ENCODE results near the gene CCDC17. TPM values are rescaled to one million over a fixed set of nuclear protein-coding genes. Genes with fewer than 3 reads are reported as not detected.

The CCDC17 gene
- total RNA-seq, 1 experiment from 2014 or later: 1.9 TPM

DNA sequence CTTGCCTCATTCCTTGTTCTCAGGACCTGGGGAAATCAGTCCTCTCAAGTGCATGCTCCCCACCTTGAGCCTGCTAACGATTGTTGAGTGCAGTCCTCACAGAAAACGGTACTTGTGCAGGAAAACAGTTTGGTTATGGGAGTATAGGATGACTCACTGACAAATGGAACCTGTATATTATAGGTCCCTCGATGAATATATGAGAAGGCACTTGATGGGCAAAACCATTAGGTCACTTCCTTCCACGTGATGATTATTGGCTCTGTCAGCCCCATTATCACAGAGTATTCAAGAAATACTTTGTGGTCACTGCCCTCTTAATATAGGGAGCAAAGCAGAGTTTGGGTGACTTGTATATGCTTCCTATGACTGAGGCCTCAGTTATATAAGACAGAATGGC, 6.2 kb downstream of the CCDC17 start:
- no peak for DNase-seq
- Histone ChIP-seq H2AK5ac (ENCODE audit: insufficient read length, low read length) (no peak overlapping the region), H4K91ac (ENCODE audit: insufficient read length, low read depth, low read length) (no peak overlapping the region), H2AFZ (ENCODE audit: low read length) (no peak overlapping the region), H3K9me3 (ENCODE audit: control insufficient read depth, low read depth, low read length) (no peaks in the 10 kb centered on the region), H3K79me2 (ENCODE audit: insufficient read depth, low read length) (no peaks in the 10 kb centered on the region), H2BK12ac (ENCODE audit: insufficient read length, low read depth, low read length) (no peak overlapping the region), H3K27me3 (ENCODE audit: insufficient read depth, low read length) (no peaks in the 10 kb centered on the region), H3K56ac (ENCODE audit: insufficient read length, low read depth, low read length) (no peak overlapping the region), H2BK20ac (ENCODE audit: low read depth, low read length, poor library complexity, severe bottlenecking) (no peak overlapping the region), H3K4me2 (ENCODE audit: insufficient read depth, insufficient read length, low read length) (no peak overlapping the region), H3K23ac (ENCODE audit: insufficient read length, low read depth, low read length) (no peak overlapping the region), H3T11ph (ENCODE audit: low read length) (no peak overlapping the region), H3K4ac (ENCODE audit: low read depth, low read length) (no peak overlapping the region), H3K79me1 (ENCODE audit: insufficient read depth, low read depth, low read length, poor library complexity, severe bottlenecking) (no peaks in the 10 kb centered on the region), H3K18ac (ENCODE audit: insufficient read length, low read depth, low read length) (no peak overlapping the region), H4K8ac (replicated peaks; ENCODE audit: insufficient read length, low read depth, low read length) (no peak overlapping the region), H3K4me1 (ENCODE audit: insufficient read depth, low read length) (no peaks in the 10 kb centered on the region), H2BK120ac (ENCODE audit: low read depth, low read length, poor library complexity, severe bottlenecking) (no peak overlapping the region), H2BK5ac (ENCODE audit: insufficient read length, low read length) (no peak overlapping the region), H2BK15ac (ENCODE audit: low read depth, low read length) (no peak overlapping the region), H3K27ac (ENCODE audit: insufficient read length, low read depth, low read length) (no peak overlapping the region), H4K20me1 (ENCODE audit: control insufficient read depth, insufficient read depth, insufficient read length) (no peaks in the 10 kb centered on the region), H3K14ac (ENCODE audit: insufficient read depth, low read length) (no peak overlapping the region), H4K5ac (ENCODE audit: insufficient read length, low read depth, low read length) (no peak overlapping the region), H3K23me2 (ENCODE audit: insufficient read length, low read depth, low read length, poor library complexity, severe bottlenecking) (no peaks in the 10 kb centered on the region), H3K9ac (ENCODE audit: extremely low read depth, insufficient read length, low read length) (no peak overlapping the region)
- peak overlapping the region in 1 of 3 experiments; percentile 98; a peak in 1 of 7 replicates for H3K27ac Mint-ChIP-seq
- no peak overlapping the region for H3K4me3 Mint-ChIP-seq
- TF ChIP-seq, protein P1, sequence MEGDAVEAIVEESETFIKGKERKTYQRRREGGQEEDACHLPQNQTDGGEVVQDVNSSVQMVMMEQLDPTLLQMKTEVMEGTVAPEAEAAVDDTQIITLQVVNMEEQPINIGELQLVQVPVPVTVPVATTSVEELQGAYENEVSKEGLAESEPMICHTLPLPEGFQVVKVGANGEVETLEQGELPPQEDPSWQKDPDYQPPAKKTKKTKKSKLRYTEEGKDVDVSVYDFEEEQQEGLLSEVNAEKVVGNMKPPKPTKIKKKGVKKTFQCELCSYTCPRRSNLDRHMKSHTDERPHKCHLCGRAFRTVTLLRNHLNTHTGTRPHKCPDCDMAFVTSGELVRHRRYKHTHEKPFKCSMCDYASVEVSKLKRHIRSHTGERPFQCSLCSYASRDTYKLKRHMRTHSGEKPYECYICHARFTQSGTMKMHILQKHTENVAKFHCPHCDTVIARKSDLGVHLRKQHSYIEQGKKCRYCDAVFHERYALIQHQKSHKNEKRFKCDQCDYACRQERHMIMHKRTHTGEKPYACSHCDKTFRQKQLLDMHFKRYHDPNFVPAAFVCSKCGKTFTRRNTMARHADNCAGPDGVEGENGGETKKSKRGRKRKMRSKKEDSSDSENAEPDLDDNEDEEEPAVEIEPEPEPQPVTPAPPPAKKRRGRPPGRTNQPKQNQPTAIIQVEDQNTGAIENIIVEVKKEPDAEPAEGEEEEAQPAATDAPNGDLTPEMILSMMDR (conservative IDR thresholded peaks at IDR 0.05): no peak
- H3K36me3 Mint-ChIP-seq (ENCODE audit: insufficient read depth in 1 of 3, low read depth in 3 of 3): peaks cover 41 to 66% (median 61%) of the 10 kb centered on the region in 3 experiments
- H3K9me3 Mint-ChIP-seq: no peaks in the 10 kb centered on the region
- no peaks in the 10 kb centered on the region for H3K4me1 Mint-ChIP-seq
- WGBS (ENCODE audit: extremely low coverage, insufficient read length, low lambda C conversion rate): no CpG with 5 or more reads among the region's 4 CpGs
- H3K27me3 Mint-ChIP-seq (ENCODE audit: low read depth): no peaks in the 10 kb centered on the region

Measured in H9 (cell line).